ENCODE measurements around the gene PAPOLA. TPM values are rescaled to one million over a fixed set of nuclear protein-coding genes. Genes with fewer than 3 reads are reported as not detected.
"Not testable (repeated sequence)": the region's sequence is repeated elsewhere in the genome, so short reads cannot be mapped to it uniquely, and the experiment has no call there.

The PAPOLA gene
- total RNA-seq, 1 experiment from 2014 or later: 62.4 TPM

DNA sequence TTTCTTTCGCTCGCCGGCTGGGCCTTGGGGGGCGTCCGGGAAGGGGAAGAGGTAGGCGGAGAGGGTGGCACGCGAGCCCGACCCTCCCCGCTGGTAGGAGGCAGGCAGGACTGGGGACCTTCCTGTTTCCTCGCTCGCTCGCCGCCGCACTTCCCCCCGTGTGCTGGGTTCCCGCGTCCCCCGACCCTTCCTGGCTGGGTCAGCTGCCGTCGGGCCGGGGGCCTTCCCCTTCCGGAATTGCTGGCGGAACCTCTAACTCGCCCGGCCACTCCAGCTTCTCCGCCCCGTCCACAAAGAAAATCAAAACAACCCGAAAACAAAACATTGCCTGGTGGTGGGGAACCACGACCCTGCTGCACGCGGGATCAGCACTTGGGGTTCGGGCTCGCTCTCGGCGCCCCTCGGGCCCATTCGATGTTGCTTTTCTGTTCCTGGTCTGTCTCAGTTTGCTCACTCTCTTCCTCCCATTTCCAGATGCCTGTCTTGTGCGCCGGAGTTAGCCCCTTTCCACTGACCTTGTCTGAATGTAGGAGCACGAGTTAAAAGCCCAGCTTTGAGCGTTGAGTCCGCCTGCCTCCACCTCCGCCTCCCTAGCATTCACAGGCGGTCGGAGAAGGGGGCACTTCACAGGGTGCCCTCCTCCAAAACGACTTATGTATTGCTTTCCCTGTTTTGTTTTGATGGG, 581 bp downstream of the PAPOLA start:
- peak; percentile 35 for DNase-seq (ENCODE audit: low read depth)

DNA sequence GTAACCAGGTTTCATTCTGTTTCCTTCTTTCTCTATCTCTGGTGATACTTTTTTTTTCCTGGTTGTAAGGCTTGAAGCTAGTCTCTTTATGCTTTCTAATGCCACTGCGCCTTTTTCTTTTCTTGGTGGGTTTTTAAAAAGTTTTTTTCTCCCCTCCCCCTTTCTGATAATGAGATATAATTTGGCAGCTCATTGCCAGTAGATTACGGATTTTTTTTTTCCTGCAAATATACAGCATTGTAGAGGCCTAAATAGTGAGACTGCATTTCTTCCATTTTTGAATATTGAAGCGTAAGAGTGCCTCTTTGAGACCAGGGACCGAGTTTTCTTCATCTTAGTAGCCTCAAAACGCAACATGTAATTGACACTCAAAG, 1.1 kb downstream of the PAPOLA start:
- no peak for DNase-seq (ENCODE audit: low read depth)

DNA sequence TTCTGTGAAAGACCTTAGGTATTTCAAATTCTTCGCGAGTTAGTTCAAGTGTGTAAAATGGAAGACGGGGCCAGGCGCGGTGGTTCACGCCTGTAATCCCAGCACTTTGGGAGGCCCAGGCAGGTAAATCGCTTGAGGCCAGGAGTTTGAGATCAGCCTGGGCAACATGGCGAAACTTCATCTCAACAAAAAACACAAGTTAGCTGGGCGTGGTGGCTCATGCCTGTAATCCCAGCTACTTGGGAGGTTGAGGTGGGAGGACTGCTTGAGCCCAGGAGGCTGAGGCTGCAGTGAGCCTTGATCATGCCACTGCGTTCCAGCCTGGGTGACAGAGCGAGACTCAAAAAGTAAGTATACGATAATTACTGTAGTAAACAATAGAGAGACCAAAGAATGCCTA, 2.2 kb downstream of the PAPOLA start:
- DNase-seq (ENCODE audit: low read depth): not testable (repeated sequence)

DNA sequence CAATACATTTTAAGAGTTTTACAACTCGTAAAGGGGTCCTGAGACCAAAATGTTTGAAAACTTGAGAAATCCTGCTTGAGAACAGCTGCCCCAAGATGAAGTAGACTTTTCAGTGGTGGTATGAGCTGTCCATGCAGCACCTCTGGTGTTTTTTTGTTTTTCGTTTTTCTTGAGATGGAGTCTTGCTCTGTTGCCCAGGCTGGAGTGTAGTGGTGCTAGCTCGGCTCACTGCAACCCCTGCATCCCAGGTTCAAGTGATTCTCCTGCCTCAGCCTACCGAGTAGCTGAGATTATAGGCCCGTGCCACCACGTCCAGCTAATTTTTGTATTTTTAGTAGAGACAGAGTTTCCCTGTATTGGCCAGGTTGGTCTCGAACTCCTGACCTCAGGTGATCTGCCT, 5.5 kb downstream of the PAPOLA start:
- no peak for DNase-seq (ENCODE audit: low read depth)

DNA sequence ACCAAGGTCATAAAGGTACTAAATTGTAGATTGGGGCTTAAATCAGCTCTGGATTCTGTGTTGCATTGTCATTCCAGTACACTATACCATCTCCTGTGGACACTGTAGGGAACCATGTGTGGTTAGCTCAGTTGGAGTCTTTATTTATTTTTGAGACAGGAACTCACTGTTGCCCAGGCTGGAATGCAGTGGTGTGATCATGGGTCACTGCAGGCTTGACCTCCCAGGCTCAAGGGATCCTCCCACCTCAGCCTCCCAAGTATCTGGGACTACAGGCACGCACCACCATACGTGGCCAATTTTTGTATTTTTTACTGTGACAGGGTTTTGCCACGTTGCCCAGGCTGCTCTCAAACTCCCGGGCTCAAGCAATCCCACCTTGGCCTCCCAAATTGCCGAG, 6.7 kb downstream of the PAPOLA start:
- peak; percentile 32 for DNase-seq (ENCODE audit: low read depth)

DNA sequence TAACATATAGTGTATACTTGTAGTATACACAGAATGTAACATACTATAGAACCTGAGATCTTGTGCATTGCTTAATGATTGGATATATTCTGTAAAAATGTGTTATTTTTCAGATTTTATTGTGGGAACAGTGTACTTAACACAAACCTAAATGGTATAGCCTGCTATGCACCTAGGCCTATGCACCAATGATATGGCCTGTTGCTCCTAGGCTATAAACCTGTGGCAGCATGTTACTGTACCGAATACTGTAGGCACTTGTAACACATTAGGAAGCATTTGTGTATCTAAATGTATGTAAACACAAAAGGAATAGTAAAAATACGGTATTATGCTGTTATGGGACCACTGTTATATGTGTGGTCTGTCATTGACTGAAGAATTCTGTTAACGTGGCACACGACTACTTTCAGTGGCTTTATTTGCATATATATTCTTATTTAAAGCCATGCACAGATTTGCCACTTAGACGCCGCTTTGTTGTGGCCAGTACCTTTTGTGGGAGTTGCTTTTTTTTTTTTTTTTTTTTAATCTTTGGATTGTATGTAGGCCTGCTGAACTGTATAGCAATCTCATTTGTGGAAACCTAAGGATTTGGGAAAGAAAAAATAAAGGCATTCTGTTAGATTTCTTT, 7.4 kb downstream of the PAPOLA start:
- DNase-seq (ENCODE audit: low read depth): no peak

DNA sequence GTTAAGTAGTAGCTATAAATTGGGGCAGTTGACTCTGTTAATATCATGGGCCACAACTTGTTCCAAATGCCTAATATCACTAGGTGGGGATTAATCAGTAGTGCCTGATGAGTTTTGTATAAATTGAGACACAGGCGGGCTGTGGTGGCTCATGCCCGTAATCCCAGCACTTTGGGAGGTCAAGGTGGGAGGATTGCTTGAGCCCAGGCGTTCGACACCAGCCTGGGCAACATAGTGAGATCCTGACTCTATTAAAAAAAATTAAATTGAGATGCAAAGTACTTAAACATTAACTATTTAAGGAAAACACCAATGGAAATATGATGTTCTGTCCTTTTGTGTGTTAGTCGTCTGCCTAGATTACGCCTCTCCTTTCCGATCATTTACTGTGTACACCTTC, 9.0 kb downstream of the PAPOLA start:
- DNase-seq (ENCODE audit: low read depth): no peak

DNA sequence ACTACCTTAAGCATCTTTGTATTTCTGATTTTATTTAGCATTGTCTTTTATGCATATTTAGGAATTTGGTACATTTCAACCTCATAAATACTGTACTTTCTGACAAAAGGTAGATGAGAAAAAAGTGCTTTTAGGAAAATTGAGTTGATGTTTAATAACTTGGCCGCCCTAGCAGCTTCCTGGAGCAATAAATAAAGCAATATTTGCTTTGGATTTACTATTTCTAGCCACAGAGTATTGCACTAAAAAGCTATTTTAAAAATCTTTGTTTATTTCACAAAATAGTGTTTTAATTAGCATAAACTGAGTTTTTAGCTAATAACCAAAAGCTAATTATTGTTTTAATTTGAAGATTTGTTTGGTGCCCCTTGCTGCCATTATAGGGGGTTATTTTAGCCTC, 9.5 kb downstream of the PAPOLA start:
- no peak for DNase-seq (ENCODE audit: low read depth)

DNA sequence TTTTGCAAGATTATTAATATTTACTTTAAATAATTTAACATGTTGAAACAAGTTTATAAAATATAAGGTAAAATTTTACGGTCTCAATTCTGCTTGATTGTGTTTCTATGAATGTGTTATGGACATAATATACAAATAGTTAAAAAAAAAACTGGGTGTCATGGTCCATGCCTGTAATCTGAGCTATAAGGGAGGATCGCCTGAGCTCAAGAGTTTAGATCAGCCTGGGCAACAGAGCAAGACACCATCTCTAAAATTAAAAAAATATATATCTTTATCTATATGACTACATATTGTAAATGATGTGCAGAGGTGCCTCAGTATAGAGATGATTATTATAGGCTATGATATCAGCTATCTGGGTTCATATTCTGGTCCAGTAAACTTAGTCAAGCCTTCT, 9.9 kb downstream of the PAPOLA start:
- no peak for DNase-seq (ENCODE audit: low read depth)

DNA sequence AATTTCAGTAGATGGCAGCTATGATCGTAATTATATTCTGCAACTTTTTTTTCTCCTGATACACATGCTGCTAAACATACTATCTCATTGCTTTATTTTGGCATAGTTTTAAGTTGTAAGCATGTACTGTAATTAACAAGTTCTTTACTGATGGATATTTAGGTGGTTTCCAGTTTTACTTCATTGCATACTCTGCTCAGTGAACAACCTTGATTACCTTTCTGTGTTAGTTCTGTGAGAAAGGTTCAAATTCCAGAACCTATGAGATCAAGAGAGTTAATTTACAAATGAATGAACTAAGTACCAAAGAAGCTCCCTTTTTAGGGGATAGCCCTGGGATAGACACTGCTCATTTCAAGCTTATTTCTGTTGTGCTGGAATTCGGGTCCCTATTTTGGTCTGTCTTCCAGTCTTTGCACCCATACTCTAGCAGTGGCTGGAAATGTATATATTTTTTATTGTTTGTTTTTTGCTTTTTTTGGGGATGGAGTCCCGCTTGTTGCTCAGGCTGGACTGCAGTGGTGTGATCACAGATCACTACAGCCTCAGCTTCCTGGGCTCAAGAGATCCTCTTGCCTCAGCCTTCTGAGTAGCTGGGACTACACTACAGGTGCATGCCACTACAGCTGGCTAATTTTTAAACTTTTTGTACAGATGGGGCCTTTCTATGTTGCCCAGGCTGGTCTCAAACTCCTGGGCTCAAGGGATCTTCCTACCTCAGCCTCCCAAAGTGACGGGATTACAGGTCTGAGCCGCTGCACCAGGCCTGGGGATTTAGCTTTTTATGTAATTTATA, 10.6 kb downstream of the PAPOLA start:
- DNase-seq (ENCODE audit: low read depth): no peak

DNA sequence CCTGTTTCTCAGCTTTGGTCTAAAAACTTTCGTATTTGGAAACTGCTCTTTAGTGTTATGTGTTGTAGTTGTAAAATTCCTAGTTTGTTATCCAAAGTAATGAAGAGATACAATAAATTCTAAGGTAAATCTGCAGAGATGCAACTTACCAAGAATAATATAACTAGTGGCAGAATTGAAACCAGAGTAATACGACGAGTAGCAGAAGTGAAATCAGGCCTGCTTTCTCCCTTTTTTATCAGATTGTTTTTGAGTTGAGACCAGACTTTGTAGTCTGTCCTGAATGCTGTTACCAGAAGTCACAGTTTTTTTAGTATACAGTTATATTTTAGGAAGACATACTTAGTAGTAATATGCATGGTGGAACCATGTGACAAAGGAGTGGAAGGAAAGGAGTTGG, 12.5 kb downstream of the PAPOLA start:
- DNase-seq (ENCODE audit: low read depth): no peak

DNA sequence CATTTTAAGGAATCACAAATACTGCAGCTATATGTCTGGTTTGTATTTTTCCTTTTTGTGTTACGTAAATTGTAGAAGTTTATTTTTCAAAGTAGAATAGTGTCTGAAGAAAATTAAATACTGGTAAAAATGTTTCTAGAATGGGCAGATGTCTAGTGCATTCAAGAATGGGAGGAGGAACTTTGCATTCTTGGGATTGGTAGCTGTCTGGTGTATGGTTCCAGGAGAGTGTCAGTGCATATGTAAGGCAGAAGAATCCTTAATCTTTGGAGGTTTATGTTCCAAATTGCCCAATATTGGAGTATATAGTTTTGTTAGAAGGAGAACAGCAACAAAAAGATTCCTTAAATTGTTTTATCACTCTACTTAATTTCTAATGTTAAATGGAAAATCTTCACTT, 13.5 kb downstream of the PAPOLA start:
- no peak for DNase-seq (ENCODE audit: low read depth)

DNA sequence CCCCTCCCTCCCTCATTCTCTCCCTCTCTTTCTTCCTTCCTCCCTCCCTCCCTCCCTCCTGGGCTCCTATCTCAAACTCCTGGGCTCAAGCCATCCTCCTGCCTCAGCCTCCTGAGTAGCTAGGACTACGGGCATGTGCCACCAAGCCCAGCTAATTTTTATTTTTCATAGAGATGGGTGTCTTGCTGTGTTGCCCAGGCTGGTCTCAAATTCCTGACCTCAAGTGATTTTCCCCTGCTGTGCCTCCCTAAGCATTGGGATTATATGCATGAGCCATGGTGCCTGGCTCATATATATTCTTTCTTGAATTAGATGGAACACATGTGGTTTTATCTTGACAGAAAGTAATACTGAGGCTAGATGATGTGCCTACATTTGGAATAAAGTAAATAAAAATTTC, 14.2 kb downstream of the PAPOLA start:
- DNase-seq (ENCODE audit: low read depth): no peak

DNA sequence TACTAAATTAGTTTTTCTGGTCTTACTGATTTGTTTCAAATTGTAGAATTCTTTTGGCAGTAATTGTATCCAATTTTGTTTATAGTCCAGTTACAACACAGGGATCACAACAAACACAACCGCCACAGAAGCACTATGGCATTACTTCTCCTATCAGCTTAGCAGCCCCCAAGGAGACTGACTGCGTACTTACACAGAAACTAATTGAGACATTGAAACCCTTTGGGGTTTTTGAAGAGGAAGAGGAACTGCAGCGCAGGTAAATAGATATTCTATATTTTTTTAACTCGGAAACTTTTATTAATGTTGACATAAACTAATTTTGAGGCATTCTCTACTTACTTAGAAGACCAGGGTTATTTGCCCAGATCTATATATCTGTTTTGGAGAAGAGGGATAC, 17.8 kb downstream of the PAPOLA start:
- no peak for DNase-seq (ENCODE audit: low read depth)

DNA sequence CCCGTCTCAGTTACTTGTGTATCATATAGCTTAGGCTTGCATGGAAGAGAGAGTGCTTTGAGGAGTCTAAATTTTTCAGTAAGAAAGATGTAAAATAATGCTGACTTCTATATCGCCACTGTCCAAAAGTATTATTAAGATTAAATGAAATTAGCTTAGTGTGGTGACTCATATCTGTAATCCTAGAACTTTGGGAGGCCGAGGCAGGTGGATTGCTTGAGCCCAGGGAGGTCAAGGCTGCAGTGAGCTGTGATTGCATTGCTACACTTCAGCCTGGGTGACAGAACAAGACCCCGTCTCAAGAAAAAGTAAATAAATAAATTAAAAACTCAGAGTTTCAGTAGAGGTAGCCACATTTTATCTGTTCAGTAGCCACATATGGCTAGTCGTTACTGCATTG, 23.3 kb downstream of the PAPOLA start:
- no peak for DNase-seq (ENCODE audit: low read depth)

DNA sequence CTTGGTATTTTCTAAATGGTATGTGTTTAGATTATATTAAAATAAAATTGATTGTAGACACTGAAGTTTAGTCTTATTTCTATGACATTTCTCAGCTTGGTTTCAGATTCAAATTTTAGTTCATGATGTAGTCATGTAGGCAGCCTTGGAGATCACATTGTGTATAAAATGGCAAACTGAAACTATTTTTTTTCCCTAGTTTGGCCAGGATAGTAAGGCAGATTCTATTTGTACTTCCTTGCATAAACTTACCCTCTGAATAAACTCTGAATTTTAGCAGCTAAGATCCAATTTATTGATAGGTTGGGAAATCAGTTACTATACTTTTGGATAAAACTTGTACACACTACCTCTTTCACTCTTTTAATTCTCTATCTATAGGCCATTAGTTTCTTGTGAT, 30.4 kb downstream of the PAPOLA start:
- DNase-seq (ENCODE audit: low read depth): no peak

DNA sequence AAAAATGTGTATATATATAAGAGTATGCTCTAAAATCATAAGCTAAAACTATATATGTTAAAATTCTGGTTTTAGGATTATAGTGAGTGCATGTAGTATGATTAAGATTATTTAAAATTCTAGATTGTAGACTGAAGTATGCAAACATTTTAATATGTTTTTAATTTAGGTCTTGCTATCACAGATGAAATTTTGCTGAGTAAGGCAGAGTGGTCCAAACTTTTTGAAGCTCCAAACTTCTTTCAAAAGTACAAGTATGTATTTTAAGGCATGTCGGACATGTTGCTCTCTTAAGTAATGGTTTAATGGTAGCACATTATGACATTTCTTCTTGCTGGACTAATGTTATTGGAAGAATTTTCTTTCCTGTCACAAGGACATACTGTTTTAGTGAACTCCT, 34.6 kb downstream of the PAPOLA start:
- DNase-seq (ENCODE audit: low read depth): no peak

DNA sequence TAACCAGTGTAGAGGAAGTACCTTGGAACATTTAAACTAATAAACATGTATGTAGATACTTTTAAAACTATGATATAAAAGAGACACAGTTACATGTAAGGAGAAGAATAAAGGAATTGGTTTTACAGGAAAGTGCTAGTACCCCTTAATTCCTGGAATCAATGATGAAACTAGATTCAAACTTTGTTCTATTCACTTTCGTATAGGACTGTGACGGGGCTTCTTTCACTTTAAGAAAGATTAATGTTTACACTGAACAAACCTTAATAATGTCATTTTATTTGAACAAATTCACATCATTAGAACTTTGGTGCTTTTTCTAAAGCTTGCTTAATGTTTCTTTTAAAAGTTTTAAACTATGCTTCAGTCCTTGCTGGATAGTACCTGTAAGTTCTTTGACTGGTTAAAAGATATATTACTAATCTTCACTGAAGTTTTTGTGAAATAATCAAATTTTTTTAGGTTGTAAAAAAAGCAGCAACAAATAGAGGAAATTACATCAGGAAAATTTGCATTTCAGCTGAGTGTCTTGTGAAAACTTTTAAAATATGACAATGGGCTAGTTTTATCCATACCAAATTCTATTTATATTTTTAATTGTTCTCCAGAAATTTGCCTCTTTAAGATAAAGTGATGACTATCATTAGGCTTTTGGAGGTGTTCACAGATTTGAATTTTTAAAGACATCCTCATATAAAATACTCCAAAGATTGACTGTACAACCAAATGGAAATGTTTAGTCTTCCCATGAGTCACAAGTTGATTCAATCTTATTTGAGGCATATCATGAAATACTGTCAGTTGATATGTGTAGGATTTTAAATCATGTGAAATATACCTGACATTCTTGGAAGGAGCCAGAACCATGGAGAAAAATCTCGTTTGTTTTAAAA, 36.2 kb downstream of the PAPOLA start:
- DNase-seq (ENCODE audit: low read depth): peak; percentile 4

DNA sequence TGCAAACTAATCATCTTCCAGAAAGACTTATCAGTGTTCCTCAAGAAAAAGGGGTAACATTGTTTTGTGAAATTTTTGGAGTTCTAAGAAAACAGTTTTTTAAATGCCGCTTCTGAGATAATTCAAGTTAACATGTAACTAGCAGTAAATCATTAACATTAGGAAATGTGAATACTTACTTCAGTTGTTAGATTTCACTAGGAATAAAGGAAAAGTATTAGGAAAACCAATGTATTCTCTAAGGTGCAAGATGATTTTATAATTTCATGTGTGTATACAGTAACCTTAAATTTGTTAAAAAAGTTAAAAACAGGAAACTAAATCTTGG, 36.8 kb downstream of the PAPOLA start:
- no peak for DNase-seq (ENCODE audit: low read depth)

DNA sequence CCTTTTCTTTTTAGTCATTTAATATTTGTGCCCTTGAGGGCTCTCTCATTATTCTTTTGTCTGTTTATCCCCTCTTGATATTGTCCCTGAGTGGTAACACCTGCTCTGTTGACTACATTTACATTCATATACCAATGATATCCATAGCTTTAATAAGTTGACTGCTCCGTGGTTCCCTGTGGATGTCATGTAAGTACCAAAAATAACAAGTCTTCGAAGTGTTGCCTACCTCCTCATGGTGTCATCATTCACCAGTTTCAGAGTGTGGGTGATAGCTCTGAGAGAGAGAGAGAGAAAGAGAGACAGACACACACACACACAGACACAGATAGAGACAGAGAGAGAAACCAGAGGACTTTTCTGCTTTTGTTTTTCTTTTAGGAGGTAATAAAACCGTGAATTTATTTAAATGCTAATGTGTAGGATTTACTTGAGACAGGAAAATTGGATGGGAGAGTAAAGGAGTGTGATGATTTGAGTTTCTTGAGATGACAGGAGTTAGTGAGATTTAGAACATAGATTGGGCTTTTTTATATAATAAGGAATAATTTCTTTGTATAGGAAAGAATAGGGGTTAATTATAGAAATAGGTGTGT, 52.2 kb downstream of the PAPOLA start:
- no peak for DNase-seq (ENCODE audit: low read depth)

DNA sequence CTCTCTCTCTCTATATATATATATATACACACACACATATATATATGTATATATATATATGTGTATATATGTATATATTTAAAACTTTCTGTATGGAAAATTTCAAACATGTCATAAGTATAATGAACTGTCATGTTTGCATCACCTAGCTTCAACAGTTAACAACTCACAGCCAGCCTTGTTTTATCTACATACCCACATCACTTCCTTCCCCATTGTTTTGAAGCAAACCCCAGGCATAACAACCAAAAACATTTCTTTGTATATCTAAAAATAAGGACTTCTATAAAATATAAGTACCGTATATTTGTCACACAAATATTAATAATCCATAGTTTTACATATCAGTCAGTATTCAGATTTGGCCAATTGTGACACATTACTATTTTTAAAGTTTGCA, 57.4 kb downstream of the PAPOLA start:
- DNase-seq (ENCODE audit: low read depth): no peak

DNA sequence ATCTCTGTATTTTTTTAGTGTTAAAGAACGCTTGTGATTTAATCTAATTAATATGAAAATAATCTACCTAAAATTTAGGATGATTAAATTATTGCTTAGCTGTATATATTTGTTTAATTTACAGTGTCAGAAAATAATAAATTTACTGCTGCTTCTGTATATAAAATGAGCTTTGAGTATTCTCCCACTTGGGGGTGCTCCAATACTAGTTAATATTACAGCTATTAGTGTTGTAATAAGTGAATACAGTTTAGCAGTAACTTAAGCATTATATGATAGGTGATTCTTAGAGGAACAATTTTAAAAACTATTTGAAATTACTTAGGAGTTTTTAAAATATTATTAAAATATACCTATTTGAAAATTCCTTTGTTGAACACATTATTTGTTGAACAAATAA, 62.2 kb downstream of the PAPOLA start:
- DNase-seq (ENCODE audit: low read depth): no peak
